Stimulated activated CD4-positive, alpha-beta T cell treated with anti-CD3 and anti-CD28 coated beads, Interleukin-2, amount 100 ng/mL, for 48 hours (primary cell): ENCODE data around the gene APMAP.

Experiments
- DNase-seq, 2 donors: peaks; one replicate each; pipeline ENCODE4 v3.0.0-alpha.2; 2020

Gene APMAP

DNA sequence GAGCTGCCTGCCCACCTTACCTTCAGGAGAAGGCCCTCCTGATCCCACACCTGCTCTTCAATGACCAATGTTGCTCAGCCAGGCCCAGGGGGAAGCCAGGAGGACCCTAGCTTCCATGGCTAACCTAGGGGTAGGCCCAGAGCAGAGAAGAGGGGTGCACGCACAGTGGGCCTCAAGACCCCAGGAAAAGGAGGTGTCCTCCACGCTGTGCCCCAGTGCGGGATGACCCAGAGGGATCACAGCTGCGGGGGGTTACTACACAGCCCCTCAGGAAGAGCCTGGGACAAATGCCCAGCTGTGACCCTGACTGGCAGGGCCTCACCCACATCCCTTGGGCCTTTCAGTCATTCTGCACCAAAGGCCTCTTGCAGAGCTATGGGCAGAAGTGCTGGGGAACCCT lies 31.6 kb upstream of the APMAP start:
- DNase-seq: no peak

DNA sequence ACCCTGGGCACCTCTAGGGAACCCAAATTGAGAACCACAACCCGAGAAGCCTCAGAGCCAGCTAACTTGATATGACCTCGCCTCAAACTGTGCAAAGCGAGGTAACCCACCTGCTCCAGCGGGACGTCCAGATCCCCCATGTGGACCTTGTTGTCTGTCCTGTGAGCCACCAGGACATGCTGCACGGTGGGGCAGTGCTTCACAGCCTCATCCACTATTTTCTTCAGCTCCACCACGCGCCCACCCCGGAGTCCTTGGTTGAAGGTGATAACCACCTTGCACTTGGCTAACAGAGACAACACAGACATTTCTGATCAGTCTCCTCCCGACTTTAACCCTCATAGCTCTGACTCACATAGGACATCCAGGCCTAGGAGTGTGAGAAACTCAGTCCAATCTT lies 30.8 kb upstream of the APMAP start:
- DNase-seq: no peak

- no peak for DNase-seq
Observed at GRCh38 chr20:25022680-25023079, 30.1 kb upstream of the APMAP start.

DNA sequence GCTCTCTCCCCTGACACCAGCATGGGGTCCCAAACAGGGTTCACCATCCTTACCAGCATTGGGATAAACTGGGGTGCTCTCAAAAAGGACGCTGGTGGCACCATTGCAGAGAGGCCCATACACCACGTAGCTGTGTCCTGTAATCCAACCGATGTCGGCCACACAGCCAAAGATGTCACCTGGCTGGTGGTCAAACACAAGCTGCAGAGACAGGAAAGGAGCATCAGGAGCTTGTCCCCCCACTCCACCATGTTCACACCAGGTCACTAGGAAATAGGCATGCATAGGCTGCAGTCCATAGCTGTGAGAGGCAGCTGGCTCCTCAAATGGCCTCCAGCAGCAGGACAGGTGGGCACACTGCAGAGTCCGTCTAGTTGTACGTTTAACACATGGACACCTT lies 28.8 kb upstream of the APMAP start:
- no peak for DNase-seq

GRCh38 chr20:25020901-25021301 lies 28.4 kb upstream of the APMAP start:
- no peak for DNase-seq

GRCh38 chr20:25020345-25020744 lies 27.8 kb upstream of the APMAP start:
- DNase-seq: no peak

GRCh38 chr20:25019381-25020155 lies 27.0 kb upstream of the APMAP start:
- no peak for DNase-seq

DNA sequence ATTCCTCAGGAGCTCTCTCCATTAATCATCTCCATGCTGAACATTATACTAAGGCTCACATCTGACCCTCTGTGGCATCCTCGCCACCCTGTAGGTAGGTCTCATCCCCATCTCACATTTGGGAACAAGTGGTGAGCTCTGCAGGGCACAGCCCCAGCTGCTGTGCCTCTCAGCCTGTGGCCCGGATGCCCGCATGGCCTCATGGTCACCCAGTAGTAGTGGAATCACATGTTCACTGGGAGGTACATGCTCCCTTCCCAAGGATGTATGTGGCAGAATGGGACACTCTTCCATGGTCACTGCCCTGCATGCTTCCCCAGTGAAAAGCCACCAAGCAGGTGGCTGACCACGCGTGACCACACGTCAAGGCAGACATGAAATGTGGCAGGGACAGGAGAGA lies 26.3 kb upstream of the APMAP start:
- no peak for DNase-seq

DNA sequence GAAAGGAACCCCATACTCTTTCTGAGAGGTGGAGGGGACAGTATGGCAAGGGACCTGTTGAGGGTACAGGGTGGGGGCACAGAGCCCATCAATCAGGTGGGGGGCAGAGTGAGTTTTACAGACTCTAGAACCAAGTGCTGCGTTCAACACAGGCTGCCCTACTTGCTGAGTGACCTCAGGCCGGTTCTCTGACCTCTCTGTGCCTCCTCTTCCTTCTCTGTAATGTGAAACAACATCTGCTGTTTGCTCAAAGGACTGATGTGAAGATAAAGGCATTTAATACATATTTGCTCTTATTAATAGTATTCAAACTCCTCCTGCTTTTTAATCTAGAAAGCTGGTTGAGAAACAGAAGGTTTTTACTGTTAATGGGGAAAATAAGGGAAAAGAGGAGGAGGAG lies 25.9 kb upstream of the APMAP start:
- no peak for DNase-seq

- no peak for DNase-seq
Observed at GRCh38 chr20:25017257-25017803, 24.8 kb upstream of the APMAP start.

- no peak for DNase-seq
Observed at GRCh38 chr20:25016471-25016870, 23.9 kb upstream of the APMAP start.

DNA sequence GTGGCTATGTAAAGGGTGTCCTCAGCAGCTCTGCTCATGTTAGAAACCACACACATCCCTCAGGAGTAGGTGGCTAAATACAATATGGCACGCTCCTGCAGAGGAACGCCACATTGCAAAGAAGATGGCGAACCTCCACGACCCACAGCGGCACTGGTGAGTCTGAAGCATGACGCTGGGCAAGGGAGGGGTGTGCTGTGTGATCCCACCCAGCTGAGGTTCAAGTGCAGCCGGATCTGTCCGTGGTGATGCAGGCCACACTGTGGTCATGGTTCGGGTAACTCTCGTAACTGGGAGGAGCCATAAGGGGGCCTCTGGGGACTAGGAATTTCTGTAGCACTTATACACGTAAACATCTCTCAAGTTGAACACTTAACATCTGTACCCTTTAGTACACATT lies 23.4 kb upstream of the APMAP start:
- DNase-seq: no peak

GRCh38 chr20:25014816-25015215 lies 22.3 kb upstream of the APMAP start:
- DNase-seq: no peak

- DNase-seq: no peak
Observed at GRCh38 chr20:25013478-25014380, 21.2 kb upstream of the APMAP start.

GRCh38 chr20:25012616-25013189 lies 20.2 kb upstream of the APMAP start:
- DNase-seq: no peak

- DNase-seq: no peak
Observed at GRCh38 chr20:25011831-25012241, 19.3 kb upstream of the APMAP start.

GRCh38 chr20:25011261-25011660 lies 18.7 kb upstream of the APMAP start:
- DNase-seq: no peak

DNA sequence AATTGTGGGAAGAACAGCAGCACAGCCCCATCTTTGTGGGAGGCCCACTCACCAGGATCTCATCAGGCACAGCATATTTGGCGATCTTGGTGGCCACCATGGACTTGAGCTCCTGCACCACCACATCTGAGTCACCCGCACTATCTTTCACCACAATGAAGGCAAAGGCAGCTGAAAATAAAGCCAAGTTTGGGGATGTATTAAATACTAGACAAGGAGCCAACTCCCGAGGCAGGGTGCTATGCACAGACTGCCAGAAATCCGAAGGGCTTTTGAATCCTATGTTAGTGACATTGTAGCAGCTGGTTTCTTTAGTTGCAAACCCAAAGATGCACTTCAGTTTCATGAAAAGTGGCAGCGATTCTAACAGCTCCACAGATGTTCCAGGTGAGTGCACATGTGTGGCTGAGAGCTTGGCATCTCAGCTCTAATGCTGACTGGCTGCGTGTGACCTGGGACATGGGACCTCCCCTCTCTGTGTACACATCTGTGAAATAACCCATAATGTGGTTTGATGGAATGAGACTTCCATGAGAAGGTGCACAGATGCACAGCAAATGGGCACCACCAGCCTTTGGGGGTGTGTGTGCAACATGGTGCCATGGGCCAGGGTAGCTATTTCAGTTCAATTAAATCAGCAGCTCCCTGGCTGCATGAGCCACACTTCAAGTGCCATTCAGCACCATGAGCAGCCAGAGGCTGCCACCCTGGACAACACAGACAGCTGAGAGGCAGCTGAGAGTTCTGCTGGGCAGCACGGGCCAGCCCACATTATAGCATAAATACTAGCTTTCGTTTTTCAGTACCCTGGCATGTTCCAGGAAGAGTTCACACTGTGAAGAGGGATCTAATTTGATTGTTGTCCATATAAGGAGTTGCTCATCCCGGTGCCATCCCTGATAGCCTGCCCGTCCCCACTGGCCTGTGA lies 16.9 kb upstream of the APMAP start:
- no peak for DNase-seq

GRCh38 chr20:25008388-25009217 lies 16.1 kb upstream of the APMAP start:
- no peak for DNase-seq

- DNase-seq: no peak
Observed at GRCh38 chr20:25007491-25008305, 15.1 kb upstream of the APMAP start.
